K562 (cell line): Measurements from ENCODE around the gene CENPC. TPM values are rescaled to one million over a fixed set of nuclear protein-coding genes. Genes with fewer than 3 reads are reported as not detected.

Source experiments
- BHLHE40 ChIP-seq: IDR thresholded peaks from 2 replicates; pipeline ENCODE4 v1.6.1; 2011; ENCODE audit warnings: low read length, improper control_type of control experiment
- ELF2 ChIP-seq: fragments of 250-450 bp; sonication (Bioruptor Pico); IDR thresholded peaks from 2 replicates; pipeline ENCODE4 v1.5.0; 2021; ENCODE audit warnings: mild to moderate bottlenecking
- JUN ChIP-seq, 2 experiments: sonication (generic) in 1 of 2; formaldehyde crosslinking in 1 of 2; IDR thresholded peaks; 2 replicates each; pipeline versions ENCODE4 v1.6.1 to v1.8.0; 2012 to 2022; ENCODE audit warnings: borderline replicate concordance in 2 of 2, mild to moderate bottlenecking in 2 of 2, improper control_type of control experiment in 1 of 2, low read depth in 1 of 2, low read length in 1 of 2, missing genetic modification reagents in 1 of 2
- PCBP2 ChIP-seq: fragments of 200-400 bp; formaldehyde crosslinking; IDR thresholded peaks from 2 replicates; pipeline ENCODE4 v1.6.1; 2018; ENCODE audit warnings: low read length, low read depth, mild to moderate bottlenecking, moderate library complexity; ENCODE audit not compliant: poor library complexity, severe bottlenecking
- RBBP5 ChIP-seq: fragments of 200-600 bp; sonication (generic); IDR thresholded peaks from 2 replicates; pipeline ENCODE4 v1.6.1; 2012; ENCODE audit warnings: borderline replicate concordance, mild to moderate bottlenecking, low read length, control low read depth, inconsistent platforms; ENCODE audit not compliant: insufficient read depth, poor library complexity, severe bottlenecking
- SMAD3 ChIP-seq: fragments of 450-650 bp; formaldehyde crosslinking; conservative IDR thresholded peaks from 2 replicates; pipeline ENCODE4 v1.4.0; 2020; ENCODE audit warnings: mild to moderate bottlenecking
- ZNF407 ChIP-seq: fragments of 450-650 bp; IDR thresholded peaks from 2 replicates; pipeline ENCODE4 v1.6.1; 2016; ENCODE audit warnings: low read depth
- ZNF609 ChIP-seq: sonication (generic); formaldehyde crosslinking; IDR thresholded peaks from 2 replicates; pipeline ENCODE4 v1.8.1; 2023; ENCODE audit warnings: missing genetic modification reagents, mild to moderate bottlenecking, borderline replicate concordance
- ZNF699 ChIP-seq: fragments of 250-450 bp; sonication (Bioruptor Pico); IDR thresholded peaks from 2 replicates; pipeline ENCODE4 v1.8.0; 2021; ENCODE audit warnings: mild to moderate bottlenecking, moderate library complexity; ENCODE audit not compliant: insufficient replicate concordance
- ZNF740 ChIP-seq, 3 experiments: fragments of 200-800 bp in 1 of 3; sonication (Bioruptor generic) in 1 of 3; sonication (generic) in 1 of 3; formaldehyde crosslinking in 1 of 3; IDR thresholded peaks; 2 replicates each; pipeline versions ENCODE4 v1.6.1 to v1.8.0; 2016 to 2022; ENCODE audit warnings: mild to moderate bottlenecking in 2 of 3, missing compliant biosample characterization in 2 of 3, missing genetic modification characterization in 2 of 3, missing genetic modification reagents in 1 of 3
- polyA plus RNA-seq, 8 experiments: library from polyadenylated mRNA; depleted of rRNA in 4 of 8; stranded (reverse) in 5 of 8; unstranded in 3 of 8; fragments of >200 nt; fragmentation: Nextera tagmentation in 2 of 8; fragmentation: Illumina TruSeq in 1 of 8; extraction: Ambion mirVana in 2 of 8; extraction: Trizol in 1 of 8; gene quantifications; 2 replicates each; pipeline versions ENCODE4 v1.2.1 to v1.2.3, GENCODE V29; 2011 to 2014; ENCODE audit warnings: inconsistent platforms in 1 of 8, missing spikeins in 1 of 8
- total RNA-seq, 7 experiments: library from RNA; depleted of rRNA in 6 of 7; stranded (reverse); fragments of >200 nt in 6 of 7; fragmentation: Illumina TruSeq in 2 of 7; extraction: Trizol in 2 of 7; gene quantifications; 2 replicates each; pipeline versions ENCODE4 v1.2.1 to v1.2.3, GENCODE V29; 2011 to 2021; ENCODE audit warnings: low replicate concordance in 1 of 7

CENPC gene
- total and polyA plus RNA-seq, 9 of the 15 experiments (the other 6 are each of a cell fraction or from before 2014, with no cell fraction given) = 18.1 to 48.5 (median 30.8) TPM

GRCh38 chr4:67545199-67546003, at the start of gene CENPC (continued):
- TF ChIP-seq ZNF609 (CRISPR knock-in tag) = no peak
- no peak; the same call in 1 of the 2 replicates for TF ChIP-seq ZNF407
- no peak for TF ChIP-seq JUN (IDR thresholded peaks at IDR 0.05; ENCODE audit: borderline replicate concordance, low read depth, low read length)
- TF ChIP-seq JUN (CRISPR knock-in tag; IDR thresholded peaks at IDR 0.05; ENCODE audit: borderline replicate concordance) = no peak
- peak; percentile 56 for TF ChIP-seq BHLHE40
- TF ChIP-seq ZNF740 (CRISPR knock-in tag; IDR thresholded peaks at IDR 0.05) = no peak
- TF ChIP-seq ZNF740 (tag; IDR thresholded peaks at IDR 0.05) = no peak
- peak; percentile 86 for TF ChIP-seq RBBP5
- peak; percentile 79 for TF ChIP-seq ELF2 (CRISPR knock-in tag)
- TF ChIP-seq PCBP2 = no peak
- TF ChIP-seq SMAD3 (CRISPR knock-in tag) = no peak
- TF ChIP-seq ZNF699 (CRISPR knock-in tag) = no peak
